ENCODE measurements around the gene CYB5A.
A peak's percentile ranks its signal among the peaks of the same experiment; 100 is the strongest.
"Not testable (repeated sequence)": the region's sequence is repeated elsewhere in the genome, so short reads cannot be mapped to it uniquely, and the experiment has no call there.

The CYB5A gene

DNA sequence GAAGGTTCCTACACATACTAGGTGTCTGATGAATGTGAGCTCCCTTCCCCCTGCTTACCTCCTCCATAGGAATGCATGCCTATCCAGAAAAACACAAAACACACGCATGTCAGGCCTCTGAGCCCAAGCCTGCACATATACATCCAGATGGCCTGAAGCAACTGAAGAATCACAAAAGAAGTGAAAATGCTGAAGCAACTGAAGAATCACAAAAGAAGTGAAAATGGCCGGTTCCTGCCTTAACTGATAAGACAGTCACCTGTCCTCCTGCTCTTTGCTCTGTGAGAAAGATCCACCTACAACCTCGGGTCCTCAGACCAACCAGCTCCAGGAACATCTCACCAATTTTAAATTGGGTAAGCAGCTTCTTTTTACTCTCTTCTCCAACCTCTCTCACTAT lies 1.2 kb upstream of the CYB5A start:
- DNase-seq = not testable (repeated sequence)

DNA sequence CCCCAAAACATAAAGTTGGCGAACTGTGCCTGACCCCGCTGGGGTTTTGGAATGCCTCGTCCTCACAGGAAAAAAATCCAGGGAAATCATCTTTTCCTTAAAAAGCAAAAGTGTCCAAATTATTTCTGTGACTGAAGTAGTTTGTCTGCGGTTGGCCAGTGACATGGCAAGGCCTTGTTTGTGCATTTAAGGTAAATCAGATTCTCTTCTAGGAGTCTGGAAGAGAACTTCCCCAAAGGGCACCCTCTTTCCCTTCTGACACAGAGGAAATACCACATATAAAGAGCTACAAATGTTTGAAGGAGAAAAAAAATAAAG lies 737 bp upstream of the CYB5A start:
- no peak for DNase-seq

DNA sequence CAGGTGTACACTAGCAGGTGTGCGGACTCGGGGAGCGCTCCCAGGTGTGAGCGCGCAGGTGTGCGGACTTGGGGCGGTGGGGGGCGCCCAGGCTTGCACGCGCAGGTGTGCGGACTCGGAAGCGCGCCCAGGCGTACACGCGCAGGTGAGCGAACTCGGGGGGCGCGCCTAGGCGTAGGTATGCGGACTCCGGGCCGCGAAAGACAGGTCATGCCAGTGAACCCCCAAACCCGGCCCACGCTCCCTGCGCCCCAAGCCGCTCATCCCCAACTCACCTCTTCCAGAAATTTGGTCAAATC lies 342 bp downstream of the CYB5A start:
- no peak for DNase-seq

DNA sequence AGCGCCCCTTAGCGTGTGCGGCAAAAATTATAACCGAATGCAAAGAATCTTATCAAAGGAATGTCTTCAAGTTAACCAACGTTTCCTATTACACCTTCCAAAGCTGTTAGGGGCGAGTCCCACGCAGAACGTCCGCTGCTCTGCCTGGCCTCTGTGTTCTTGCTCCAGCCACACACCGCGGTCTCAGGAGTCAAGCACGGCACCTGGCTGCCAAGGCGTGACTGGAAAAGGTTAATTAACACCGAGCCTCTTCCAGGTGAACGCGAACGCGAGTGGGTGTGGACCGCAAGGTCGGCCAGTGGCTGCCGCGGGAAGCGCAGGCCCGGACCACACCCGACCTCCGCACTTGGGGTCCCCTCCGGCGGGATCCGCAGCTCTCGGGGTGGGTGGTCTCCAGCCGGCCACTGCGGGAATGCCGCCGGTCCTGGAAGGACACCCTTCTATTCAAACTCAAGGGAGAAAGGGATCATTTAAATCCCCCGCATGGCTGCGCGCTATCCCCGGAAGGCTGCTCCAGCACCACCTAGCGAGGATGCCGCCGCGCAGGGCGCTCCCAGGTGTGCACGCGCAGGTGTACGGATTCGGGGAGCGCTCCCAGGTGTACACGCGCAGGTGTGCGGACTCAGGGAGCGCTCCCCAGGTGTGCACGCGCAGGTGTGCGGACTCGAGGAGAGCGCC lies 830 bp downstream of the CYB5A start:
- no peak for DNase-seq

DNA sequence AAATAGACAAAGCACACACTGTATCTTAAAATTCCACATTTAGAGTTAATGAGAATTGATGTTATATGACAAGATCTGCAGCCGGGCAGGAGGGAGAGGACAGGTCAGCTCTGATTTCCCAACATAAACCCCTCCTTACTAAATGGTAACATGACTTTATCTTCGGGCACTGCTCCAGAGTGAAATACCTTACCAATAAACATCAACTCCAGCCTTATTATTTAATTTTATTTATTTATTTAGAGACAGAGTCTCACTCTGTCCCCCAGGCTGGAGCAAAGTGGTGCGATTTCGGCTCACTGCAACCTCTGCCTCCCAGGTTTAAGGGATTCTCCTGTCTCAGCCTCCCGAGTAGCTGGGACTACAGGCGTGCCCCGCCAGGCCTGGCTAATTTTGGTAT lies 1.7 kb downstream of the CYB5A start:
- DNase-seq = no peak

DNA sequence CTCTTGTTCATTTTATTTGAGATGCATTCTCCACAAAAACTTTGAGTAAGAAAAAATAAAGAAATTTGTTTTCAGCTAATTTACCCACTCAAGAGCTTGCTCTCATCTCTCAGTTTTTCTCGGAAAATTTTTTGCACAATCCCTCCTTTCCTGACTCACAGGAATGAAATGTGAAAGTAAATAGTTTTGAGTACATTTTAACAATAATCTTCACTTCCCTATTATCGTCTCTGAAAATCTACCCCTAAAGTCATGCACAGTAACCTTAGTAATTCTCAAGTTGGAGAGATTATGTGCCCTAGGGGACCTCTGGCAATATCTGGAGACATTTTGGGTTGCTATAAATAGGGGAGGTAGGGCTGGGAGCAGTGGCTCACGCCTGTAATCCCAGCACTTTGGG lies 2.6 kb downstream of the CYB5A start:
- DNase-seq = no peak

DNA sequence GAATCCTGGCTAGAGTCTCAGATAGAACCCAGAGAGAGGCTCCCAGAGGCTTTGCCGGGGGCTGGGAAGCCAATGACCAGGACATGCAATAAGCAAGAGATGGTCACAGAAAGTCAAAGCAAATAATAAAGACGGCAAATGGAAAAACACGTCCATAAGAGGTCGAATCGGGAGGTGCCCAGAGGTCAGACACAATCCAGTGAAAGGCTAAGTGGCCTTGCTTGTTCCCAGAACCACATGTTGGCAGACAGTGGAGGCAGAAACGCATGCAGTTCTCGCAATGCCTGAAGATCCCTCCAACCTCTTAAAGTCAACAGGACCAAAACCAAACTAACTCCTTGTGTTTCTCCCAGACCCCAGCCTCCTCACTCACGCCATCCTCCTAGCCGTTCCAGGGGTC lies 3.0 kb downstream of the CYB5A start:
- DNase-seq = no peak

DNA sequence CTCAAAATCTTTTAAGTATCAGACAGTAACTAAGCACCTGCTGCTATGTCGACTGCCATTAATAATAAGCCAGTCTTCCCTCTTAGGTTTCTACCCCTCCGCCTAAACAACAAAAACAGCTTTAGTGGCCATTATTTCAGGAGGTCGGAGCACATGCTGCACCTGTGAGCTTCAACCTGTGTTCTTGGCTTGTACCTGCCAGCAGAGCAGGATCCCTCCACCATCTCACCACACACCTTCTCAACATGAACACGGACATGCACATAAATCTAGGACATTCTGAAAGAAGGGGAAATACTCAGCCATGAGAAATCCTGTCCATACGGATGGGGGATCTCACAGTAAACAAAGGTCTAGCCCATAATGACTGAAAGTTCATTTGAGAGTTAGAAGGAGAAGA lies 3.7 kb downstream of the CYB5A start:
- DNase-seq = no peak

DNA sequence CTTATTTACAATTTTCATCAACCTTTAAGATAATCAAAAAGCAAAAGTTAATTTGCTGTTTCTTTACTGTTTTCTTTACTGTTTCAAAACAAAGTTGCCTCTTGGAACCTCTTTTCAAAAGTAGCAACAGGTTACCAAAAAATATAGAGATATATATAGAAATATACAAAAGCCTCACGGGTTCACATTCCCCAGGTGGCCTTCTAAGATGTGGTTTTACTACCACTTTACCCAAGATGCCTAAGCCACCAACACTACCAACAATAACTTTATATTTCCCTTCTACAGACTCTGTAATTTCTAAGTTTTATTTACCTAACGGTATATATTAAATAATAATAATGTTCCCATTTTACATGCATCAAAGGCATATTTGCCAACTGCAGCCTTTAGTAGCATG lies 4.9 kb downstream of the CYB5A start:
- DNase-seq = no peak

DNA sequence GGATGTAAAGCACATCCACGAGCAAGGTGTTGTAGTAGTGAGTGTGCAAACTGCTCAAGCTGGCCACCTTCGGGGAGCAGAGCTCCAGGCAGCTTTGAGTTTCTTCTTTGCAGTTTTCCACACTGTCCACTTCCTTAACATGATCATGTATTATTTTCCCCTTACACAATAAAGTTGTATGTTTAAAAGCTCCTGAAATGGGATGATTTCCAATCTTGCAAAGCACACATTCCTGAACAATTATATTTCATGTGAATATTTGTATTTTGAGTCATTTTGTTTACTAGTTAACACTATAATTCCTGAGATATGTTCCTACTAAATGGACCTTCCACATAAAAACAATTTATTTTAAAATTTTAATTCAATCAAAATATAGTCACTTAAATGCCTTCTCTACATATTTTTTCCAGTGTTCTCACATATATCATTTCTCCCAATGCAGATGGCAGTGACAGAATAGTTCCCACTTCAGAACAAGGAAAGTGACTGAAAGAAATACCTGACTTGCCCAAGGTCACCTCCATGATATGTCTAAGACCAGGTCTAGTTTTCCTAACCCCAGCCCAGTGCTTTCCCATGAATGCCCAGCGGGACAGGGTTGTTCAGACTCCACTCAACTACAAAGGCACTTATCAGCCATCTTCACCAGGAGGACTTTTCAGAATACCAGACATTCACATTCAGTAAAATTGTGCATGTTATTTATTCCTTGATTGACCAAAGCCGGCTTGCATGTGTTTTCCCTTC lies 5.5 kb downstream of the CYB5A start:
- no peak for DNase-seq

DNA sequence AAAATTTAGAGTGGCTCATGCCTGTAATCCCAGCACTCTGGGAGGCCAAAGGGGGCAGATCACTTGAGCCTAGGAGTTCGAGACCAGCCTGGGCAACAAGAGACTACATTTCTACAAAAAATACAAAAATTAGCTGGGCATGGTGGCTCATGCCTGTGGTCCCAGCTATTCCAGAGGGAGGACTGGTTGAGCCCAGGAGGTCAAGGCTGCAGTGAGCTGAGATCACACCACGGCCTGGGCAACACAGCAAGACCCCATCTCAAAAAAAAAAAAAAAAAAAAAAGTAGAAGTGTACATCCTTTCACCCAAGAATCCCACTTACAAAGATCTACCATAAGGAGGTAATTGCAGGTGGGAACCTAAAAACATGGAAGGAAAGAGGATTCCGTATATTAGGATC lies 6.2 kb downstream of the CYB5A start:
- not testable (repeated sequence) for DNase-seq

DNA sequence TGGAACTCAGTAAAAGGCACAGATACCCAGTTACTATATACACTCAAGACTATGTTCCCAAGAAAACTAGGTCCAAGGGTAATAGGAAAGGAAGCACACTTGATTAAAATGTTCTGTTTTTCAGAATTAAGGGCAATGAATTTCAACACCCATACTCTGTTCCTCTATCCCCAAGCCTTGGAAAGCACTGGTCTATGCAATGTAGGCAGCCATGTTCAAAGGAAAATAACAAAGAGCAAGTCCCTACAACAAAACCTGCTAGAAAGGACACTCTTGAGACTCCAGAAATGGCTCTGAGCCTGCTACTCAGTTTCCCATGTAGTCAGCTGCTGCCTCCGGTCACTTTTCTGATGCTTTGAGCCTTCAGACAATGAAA lies 6.8 kb downstream of the CYB5A start:
- no peak for DNase-seq

DNA sequence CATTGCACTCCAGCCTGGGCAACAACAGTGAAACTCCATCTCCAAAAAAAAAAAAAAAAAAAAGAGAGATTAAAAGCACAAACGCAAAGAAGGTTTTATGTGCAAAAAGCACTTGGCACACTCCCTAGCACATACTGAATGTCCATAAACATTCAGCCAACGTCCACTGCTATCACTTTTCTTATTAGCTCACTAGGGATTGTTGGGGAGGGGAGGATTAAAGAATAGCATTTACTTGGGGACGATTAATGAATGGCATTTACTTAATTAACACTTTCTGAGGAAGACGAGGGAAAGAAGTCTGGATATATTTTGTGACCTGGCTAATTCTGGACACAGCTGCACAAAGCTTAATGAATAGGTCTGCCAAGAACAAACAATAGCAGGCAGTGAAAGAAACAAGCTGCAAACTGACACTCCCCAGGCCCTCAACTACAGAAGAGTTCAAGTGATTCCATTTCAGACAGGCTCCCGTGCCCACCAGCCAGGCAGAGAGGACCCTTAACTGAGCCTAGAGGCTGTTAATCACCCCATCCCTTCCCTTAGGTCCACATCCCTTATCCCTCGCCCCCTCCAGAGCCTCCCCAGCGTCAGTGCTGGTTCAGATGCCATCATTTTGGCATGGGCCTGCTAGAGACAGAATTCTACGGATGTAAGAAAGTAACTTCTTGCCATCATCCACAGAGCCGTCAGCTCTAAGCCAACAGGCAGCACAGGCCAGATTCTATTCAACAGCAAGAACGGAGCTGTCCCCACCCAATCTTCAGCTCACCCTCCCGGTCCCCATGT lies 7.4 kb downstream of the CYB5A start:
- DNase-seq = no peak

DNA sequence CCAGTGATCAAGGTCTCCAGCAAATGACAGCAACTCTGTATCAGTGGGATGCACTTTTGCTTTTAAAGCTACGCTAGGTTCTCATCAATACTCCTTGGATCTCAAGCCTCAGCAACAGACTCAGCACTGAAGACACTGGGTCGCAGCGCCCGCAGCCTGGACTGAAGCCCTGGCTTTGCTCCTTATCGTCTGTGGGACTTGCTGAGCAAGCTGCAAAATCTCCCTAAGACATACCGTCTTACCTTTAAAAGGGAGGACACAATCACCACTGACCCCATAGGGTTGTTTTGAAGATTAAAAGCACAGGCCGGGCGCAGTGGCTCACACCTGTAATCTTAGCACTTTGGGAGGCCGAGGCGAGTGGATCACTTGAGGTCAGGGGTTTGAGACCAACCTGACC lies 8.1 kb downstream of the CYB5A start:
- DNase-seq = no peak

DNA sequence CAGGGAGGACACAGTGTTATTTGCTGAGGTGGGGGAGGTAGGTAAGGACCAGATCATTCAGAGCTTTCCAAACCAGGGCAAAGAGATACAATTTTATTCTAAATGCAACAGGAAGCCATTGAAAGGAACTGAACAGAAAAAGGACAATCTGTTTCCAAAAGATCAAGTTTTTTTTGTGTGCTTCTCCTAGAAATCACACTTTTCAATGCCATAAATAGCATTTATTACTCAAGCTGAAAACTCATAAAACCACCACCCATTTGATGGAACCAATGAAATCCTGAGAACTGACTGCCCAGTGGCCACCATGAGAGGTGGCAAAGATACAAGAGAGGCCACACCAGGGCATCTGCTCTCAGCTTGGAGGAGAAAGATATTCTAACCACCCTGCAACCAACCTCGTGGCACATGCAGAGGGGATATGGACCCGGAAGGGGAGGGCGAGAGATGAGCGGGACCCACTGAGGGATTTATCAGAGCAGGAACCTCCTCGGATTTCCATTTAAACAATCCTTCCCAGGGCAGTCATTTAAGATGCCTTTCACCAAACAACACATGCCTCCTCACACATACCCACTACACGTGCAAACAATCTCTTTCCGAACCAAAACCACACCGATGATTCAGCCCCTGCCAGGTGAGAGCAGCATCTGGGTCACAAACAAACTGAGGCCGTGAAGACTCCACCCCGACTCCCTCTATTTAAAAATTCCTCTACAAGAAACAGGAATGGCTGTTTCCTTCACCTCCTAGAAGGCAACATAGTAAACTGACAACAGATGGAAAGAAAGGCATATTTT lies 8.8 kb downstream of the CYB5A start:
- DNase-seq = no peak

DNA sequence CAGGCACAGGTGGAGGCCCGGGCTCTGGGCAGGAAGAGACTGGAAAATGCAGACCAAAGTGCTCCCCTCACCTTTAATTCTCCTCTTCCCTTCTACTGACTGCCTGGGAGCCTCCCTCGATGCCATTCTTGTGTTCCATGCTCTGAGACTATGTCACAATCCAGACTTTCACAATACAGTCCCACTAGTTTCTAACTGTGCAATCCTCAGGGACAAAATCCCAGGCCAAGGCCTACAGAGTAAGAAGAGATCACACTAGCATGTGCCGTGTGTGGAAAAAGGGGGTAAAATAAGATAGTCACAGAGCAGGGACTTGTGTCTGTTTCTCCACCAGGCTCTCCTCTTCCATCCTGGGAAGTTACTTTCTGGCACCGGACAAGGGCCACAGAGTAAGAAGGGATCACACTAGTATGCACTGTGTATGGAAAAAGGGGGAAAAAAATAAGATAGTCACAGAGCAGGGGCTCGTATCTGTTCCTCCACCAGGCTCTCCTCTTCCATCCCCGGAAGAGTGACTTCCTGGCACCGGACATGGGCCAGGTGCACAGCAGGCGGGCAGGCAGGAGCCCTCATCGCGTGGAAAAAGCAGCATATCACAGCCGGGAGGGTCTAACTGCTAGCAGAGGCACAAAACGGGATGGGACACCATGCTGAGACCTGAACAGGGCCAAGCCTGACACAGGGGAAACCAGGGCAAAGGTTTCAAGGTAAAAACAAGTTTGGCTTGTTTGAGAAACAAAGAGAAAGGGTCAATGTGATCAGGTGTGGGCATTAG lies 9.6 kb downstream of the CYB5A start:
- no peak for DNase-seq

DNA sequence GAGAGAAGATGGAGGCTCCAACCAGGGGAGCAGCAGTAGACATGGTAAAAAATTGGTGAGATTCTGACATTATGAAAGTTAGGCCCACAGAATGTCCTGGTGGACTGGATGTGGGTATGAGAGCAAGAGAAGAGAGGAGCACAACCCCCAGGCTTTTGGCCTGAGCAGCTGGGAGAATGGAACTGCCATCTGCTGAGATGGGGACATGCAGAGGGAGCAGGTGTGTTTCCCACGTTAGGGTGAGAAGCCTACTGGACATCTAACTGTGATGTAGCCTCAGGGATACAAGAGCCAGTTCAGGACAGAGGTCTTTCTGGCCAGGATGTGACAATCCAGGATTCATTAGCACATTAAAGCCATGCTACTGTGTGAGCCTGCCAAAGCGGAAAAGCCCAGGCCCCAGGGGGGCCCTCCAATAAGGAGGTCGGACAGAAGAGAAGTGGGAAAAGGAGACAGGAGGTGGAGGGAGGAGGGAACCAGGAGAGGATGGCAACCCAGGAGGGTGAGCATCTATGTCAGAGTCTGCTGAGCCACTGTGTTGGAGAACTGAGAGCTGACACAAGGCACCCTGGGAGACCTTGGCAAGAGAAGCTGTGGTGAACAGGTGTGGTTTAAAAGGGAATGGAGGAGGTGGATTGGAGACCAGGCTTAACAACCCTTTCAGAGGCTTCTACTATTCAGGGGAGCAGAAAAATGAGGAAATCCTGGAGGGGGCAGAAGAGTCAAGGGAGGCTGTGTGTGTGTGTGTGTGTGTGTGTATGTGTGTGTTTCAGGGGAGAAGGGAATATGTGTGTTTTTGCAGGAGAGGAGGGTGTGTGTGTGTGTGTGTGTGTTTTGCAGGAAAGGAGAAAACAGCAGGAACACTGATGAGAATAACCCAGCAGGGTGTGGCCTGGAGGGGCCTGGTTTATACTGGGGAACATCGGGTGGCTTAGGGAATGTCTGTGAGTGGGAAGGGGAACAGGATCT lies 10.5 kb downstream of the CYB5A start:
- peak; percentile 38 for DNase-seq

DNA sequence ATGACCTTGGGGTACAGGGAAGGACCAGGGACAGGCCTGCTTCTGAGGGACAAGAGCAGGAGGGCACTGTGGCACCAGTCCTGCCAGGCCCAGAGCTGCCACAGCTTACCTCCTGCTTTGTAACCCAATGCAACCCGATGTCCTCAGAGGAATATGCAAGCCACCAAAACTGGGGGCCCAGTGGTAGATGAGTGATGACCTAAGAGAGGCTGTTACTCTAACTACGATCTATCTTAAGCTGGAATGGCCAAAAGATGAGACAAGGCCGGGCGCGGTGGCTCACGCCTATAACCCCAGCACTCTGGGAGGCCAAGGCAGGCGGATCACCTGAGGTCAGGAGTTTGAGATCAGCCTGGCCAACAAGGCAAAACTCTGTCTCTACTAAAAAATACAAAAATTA lies 12.8 kb downstream of the CYB5A start:
- no peak for DNase-seq

DNA sequence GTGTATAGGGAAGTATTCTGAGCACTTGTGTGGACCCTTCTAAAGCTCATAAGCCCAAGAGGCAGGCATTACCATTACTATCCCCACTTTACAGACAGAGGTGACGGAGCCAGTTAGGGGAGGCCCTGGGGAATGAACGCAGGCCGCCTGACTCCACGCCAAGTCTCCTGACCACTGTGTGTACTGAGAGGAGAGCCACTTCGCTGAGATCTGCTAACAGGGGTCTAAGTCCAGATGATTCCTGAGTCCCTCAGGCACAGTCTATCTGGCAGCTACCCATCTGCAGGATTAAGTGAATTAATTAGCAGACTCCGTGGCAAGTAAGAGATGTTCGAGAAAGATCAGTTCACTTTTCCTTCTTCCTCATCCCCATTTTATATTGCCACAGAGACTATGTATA lies 13.7 kb downstream of the CYB5A start:
- DNase-seq = no peak

DNA sequence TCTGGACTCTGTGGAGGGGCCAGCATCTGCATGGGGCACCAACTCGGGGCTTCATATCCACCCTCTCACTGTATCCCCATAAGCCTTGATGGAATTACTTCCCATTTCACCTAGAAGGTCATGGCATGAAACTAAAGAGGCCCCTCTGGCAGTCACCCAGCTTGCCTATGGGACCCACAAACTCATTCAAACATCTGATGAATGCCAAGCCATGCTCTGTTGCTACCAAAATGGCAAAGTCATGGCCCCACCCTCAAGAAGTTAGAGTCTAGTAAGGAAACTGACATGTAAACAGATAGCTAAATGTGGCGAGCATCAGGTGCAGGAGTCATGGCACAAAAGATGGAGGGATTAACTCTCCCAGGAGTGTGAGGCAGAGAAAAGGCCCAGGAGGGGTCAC lies 14.5 kb downstream of the CYB5A start:
- no peak for DNase-seq

DNA sequence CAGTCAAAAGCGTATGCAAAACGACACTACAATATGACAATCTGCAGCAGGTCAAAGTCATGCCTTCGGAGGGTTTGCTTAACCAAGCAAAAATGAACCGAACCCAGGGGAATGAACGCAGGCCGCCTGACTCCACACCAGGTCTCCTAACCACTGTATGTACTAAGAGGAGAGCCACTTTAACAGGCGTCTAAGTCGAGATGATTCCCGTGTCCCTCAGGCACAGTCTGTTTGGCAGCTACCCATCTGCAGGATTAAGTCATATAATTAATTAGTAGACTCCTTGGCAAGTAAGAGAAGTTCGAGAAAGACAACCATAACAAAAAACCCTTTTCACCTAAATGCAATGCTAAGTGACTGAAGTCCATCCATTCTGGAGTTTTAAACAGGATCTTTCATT lies 15.2 kb downstream of the CYB5A start:
- DNase-seq = no peak

DNA sequence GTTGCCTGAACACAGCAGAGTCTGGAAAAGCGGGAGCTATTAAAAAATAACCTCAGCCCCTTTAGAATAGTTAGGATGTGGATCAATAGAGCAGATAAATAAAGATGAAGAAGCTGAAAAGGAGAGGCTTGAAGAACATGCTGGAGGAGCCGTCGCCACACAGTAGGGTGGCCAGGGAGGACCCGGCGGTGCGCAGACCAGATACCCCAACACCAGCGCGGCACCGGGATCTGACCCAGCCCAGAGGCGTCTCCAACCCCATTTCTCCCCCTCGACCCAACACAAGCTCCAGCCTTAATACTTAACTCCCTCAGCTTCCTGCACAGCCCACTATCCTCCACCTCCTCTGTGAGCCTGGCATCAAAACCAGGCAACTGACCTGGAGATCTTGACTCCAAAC lies 16.0 kb downstream of the CYB5A start:
- no peak for DNase-seq
